Measurements from ENCODE around the gene TMEM234. TPM values are rescaled to one million over a fixed set of nuclear protein-coding genes. Genes with fewer than 3 reads are reported as not detected.

Gene TMEM234
- total and polyA plus RNA-seq, 2 of the 13 experiments (the other 11 are each of a cell fraction or from before 2014, with no cell fraction given): 6.1 to 9.0 TPM

- TF ChIP-seq ZNF367 (CRISPR knock-in tag; IDR thresholded peaks at IDR 0.05; ENCODE audit: borderline replicate concordance) (no peak), POLR2AphosphoS5 (IDR thresholded peaks at IDR 0.05; ENCODE audit: low read depth, low read length) (no peak), MED13 (CRISPR knock-in tag; IDR thresholded peaks at IDR 0.05) (no peak), AGO2 (optimal IDR thresholded peaks at IDR 0.05; ENCODE audit: low read depth, low read length) (no peak), ZNF782 (CRISPR knock-in tag; IDR thresholded peaks at IDR 0.05; ENCODE audit: borderline replicate concordance) (peak; percentile 80; the same call in 1 of the 2 replicates), ZBTB10 (CRISPR knock-in tag; IDR thresholded peaks at IDR 0.05; ENCODE audit: borderline replicate concordance) (no peak), SIN3B (IDR thresholded peaks at IDR 0.05; ENCODE audit: low read length) (no peak), RCOR2 (CRISPR knock-in tag; IDR thresholded peaks at IDR 0.05) (no peak), THAP11 (CRISPR knock-in tag; IDR thresholded peaks at IDR 0.05) (no peak; the same call in 1 of the 2 replicates), ZNF350 (CRISPR knock-in tag; IDR thresholded peaks at IDR 0.05; ENCODE audit: borderline replicate concordance, low read depth) (no peak), RBFOX2 (IDR thresholded peaks at IDR 0.05; ENCODE audit: low read depth, low read length) (0 out of 2 replicates have a peak, but pooled peaks have one; percentile 33), IKZF5 (CRISPR knock-in tag; IDR thresholded peaks at IDR 0.05) (0 out of 2 replicates have a peak, but pooled peaks have one; percentile 51), ZNF577 (CRISPR knock-in tag; IDR thresholded peaks at IDR 0.05; ENCODE audit: borderline replicate concordance, low read depth) (no peak), KDM1A (CRISPR knock-in tag; IDR thresholded peaks at IDR 0.05) (no peak), ZNF263 (CRISPR knock-in tag; IDR thresholded peaks at IDR 0.05) (no peak), ARNT2 (CRISPR knock-in tag; IDR thresholded peaks at IDR 0.05; ENCODE audit: low read depth) (no peak), ARHGAP35 (CRISPR knock-in tag; IDR thresholded peaks at IDR 0.05; ENCODE audit: borderline replicate concordance) (no peak)
- TF ChIP-seq, protein P1, sequence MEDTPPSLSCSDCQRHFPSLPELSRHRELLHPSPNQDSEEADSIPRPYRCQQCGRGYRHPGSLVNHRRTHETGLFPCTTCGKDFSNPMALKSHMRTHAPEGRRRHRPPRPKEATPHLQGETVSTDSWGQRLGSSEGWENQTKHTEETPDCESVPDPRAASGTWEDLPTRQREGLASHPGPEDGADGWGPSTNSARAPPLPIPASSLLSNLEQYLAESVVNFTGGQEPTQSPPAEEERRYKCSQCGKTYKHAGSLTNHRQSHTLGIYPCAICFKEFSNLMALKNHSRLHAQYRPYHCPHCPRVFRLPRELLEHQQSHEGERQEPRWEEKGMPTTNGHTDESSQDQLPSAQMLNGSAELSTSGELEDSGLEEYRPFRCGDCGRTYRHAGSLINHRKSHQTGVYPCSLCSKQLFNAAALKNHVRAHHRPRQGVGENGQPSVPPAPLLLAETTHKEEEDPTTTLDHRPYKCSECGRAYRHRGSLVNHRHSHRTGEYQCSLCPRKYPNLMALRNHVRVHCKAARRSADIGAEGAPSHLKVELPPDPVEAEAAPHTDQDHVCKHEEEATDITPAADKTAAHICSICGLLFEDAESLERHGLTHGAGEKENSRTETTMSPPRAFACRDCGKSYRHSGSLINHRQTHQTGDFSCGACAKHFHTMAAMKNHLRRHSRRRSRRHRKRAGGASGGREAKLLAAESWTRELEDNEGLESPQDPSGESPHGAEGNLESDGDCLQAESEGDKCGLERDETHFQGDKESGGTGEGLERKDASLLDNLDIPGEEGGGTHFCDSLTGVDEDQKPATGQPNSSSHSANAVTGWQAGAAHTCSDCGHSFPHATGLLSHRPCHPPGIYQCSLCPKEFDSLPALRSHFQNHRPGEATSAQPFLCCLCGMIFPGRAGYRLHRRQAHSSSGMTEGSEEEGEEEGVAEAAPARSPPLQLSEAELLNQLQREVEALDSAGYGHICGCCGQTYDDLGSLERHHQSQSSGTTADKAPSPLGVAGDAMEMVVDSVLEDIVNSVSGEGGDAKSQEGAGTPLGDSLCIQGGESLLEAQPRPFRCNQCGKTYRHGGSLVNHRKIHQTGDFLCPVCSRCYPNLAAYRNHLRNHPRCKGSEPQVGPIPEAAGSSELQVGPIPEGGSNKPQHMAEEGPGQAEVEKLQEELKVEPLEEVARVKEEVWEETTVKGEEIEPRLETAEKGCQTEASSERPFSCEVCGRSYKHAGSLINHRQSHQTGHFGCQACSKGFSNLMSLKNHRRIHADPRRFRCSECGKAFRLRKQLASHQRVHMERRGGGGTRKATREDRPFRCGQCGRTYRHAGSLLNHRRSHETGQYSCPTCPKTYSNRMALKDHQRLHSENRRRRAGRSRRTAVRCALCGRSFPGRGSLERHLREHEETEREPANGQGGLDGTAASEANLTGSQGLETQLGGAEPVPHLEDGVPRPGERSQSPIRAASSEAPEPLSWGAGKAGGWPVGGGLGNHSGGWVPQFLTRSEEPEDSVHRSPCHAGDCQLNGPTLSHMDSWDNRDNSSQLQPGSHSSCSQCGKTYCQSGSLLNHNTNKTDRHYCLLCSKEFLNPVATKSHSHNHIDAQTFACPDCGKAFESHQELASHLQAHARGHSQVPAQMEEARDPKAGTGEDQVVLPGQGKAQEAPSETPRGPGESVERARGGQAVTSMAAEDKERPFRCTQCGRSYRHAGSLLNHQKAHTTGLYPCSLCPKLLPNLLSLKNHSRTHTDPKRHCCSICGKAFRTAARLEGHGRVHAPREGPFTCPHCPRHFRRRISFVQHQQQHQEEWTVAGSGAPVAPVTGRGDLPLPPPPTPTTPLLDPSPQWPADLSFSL (CRISPR knock-in tag; IDR thresholded peaks at IDR 0.05): no peak
- TF ChIP-seq, protein P2, sequence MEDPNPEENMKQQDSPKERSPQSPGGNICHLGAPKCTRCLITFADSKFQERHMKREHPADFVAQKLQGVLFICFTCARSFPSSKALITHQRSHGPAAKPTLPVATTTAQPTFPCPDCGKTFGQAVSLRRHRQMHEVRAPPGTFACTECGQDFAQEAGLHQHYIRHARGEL (CRISPR knock-in tag; IDR thresholded peaks at IDR 0.05): no peak
Measured at GRCh38 chr1:32241001-32241763, 19.0 kb upstream of the TMEM234 start (continued).
